HEK293 (cell line): ENCODE measurements around the gene GPX4.

ENCODE experiments used
- CTCF ChIA-PET: fragments of 350-600 bp; formaldehyde crosslinking; extraction: SDS; loops from one replicate; lab custom pipeline; 2021; ENCODE audit warnings: antibody characterized with exemption; lab: Yijun Ruan, JAX
- POLR2A ChIA-PET: fragments of 300-600 bp; formaldehyde crosslinking; extraction: SDS; loops from one replicate; lab custom pipeline; 2020; ENCODE audit warnings: antibody characterized with exemption, inconsistent platforms; lab: Yijun Ruan, JAX
- H3K27ac ChIP-seq: fragments of 200-500 bp; sonication (Bioruptor generic); 2 replicates; pipeline ENCODE4 v1.5.1; 2014; ENCODE audit warnings: low read depth, low read length, control low read depth, inconsistent platforms; ENCODE audit errors: extremely low read depth
- H3K36me3 ChIP-seq, 2 experiments: fragments of 200-500 bp in 1 of 2; sonication (Bioruptor generic) in 1 of 2; 1 replicate in 1 of 2; 2 replicates in 1 of 2; pipeline ENCODE4 v1.5.1; 2014 to 2017; ENCODE audit warnings: inconsistent platforms in 2 of 2, low read length in 2 of 2; ENCODE audit not compliant: control insufficient read depth in 2 of 2, insufficient read depth in 1 of 2
- H3K4me1 ChIP-seq: fragments of 200-500 bp; sonication (Bioruptor generic); 2 replicates; pipeline ENCODE4 v1.5.1; 2014; ENCODE audit warnings: mild to moderate bottlenecking, low read length, inconsistent platforms; ENCODE audit not compliant: control insufficient read depth, insufficient read depth
- H3K4me3 ChIP-seq: 2 replicates; pipeline ENCODE4 v1.5.1; 2011; ENCODE audit warnings: low read depth, mild to moderate bottlenecking, control low read depth, low read length, moderate library complexity
- H3K9me3 ChIP-seq: fragments of 200-500 bp; sonication (Bioruptor generic); 2 replicates; pipeline ENCODE4 v1.5.1; 2014; ENCODE audit warnings: low read depth, low read length, inconsistent platforms; ENCODE audit not compliant: control insufficient read depth, insufficient read depth
- BCL6B ChIP-seq: fragments of 450-650 bp; formaldehyde crosslinking; IDR thresholded peaks from 2 replicates; pipeline ENCODE4 v1.5.1; 2017; ENCODE audit warnings: missing biosample characterization, missing genetic modification characterization
- KLF8 ChIP-seq: fragments of 450-650 bp; formaldehyde crosslinking; IDR thresholded peaks from 2 replicates; pipeline ENCODE4 v1.5.1; 2016; ENCODE audit warnings: missing biosample characterization, missing genetic modification characterization
- PRDM10 ChIP-seq: fragments of 450-650 bp; formaldehyde crosslinking; IDR thresholded peaks from 2 replicates; pipeline ENCODE4 v1.5.1; 2016; ENCODE audit warnings: missing biosample characterization, missing genetic modification characterization
- SETDB1 ChIP-seq: IDR thresholded peaks from one replicate; pipeline ENCODE4 v1.6.1; 2017; ENCODE audit warnings: mild to moderate bottlenecking, low read length, moderate library complexity, mixed read lengths; ENCODE audit not compliant: insufficient read length
- ZBTB48 ChIP-seq: fragments of 450-650 bp; formaldehyde crosslinking; IDR thresholded peaks from 2 replicates; pipeline ENCODE4 v1.5.1; 2016; ENCODE audit warnings: missing biosample characterization, missing genetic modification characterization
- ZBTB6 ChIP-seq: fragments of 450-650 bp; formaldehyde crosslinking; IDR thresholded peaks from 2 replicates; pipeline ENCODE4 v1.5.1; 2017; ENCODE audit warnings: missing biosample characterization, missing genetic modification characterization
- ZFP37 ChIP-seq: fragments of 450-650 bp; formaldehyde crosslinking; IDR thresholded peaks from 2 replicates; pipeline ENCODE4 v1.5.1; 2016; ENCODE audit warnings: missing biosample characterization, missing genetic modification characterization
- ZFP69B ChIP-seq: fragments of 450-650 bp; formaldehyde crosslinking; IDR thresholded peaks from 2 replicates; pipeline ENCODE4 v1.5.1; 2016; ENCODE audit warnings: missing biosample characterization, missing genetic modification characterization
- ZNF148 ChIP-seq: fragments of 450-650 bp; formaldehyde crosslinking; IDR thresholded peaks from 2 replicates; pipeline ENCODE4 v1.5.0; 2017; ENCODE audit warnings: missing biosample characterization, missing genetic modification characterization, borderline replicate concordance
- ZNF654 ChIP-seq: fragments of 450-650 bp; formaldehyde crosslinking; IDR thresholded peaks from 2 replicates; pipeline ENCODE4 v1.5.1; 2016; ENCODE audit warnings: low read depth, missing biosample characterization, missing genetic modification characterization
- ZNF692 ChIP-seq: fragments of 450-650 bp; formaldehyde crosslinking; IDR thresholded peaks from 2 replicates; pipeline ENCODE4 v1.5.1; 2016; ENCODE audit warnings: missing biosample characterization, missing genetic modification characterization

Gene GPX4

GRCh38 chr19:1106841-1107660 is 3.3 kb downstream of the GPX4 start (continued):
- TF ChIP-seq PRDM10 (tag by site-specific recombination) (peak; percentile 62; the same call in 1 of the 2 replicates), ZBTB48 (tag by site-specific recombination) (no peak), ZFP37 (tag by site-specific recombination) (no peak)

- H3K9me3 ChIP-seq = no peaks in the 10 kb centered on the region
- ChIA-PET POLR2A (no interaction called here), CTCF (interaction anchor here (0.6 kb wide), 1 partner anchor 82 kb away, joined by 4 read pairs; no protein-coding TSS in a partner anchor)
- TF ChIP-seq BCL6B (tag by site-specific recombination) (no peak), SETDB1 (no peak), ZBTB6 (tag by site-specific recombination) (no peak), ZNF654 (tag by site-specific recombination) (no peak), ZFP69B (peak; percentile 57; the same call in 1 of the 2 replicates), ZBTB48 (tag by site-specific recombination) (0 out of 2 replicates have a peak, but pooled peaks have one; percentile 26), ZNF148 (tag by site-specific recombination) (no peak), KLF8 (peak; percentile 59; the same call in 1 of the 2 replicates), ZNF692 (tag by site-specific recombination) (peak; percentile 36; the same call in 1 of the 2 replicates)
- peaks cover 0 to 53% of the 10 kb centered on the region in 2 experiments; a peak in 1 of 3 replicates for H3K36me3 ChIP-seq
- no peak overlapping the region for H3K4me3 ChIP-seq
- H3K4me1 ChIP-seq = no peaks in the 10 kb centered on the region; the same call in 1 of the 2 replicates
- H3K27ac ChIP-seq = 0 out of 2 replicates have a peak overlapping the region, but pooled peaks have one; percentile 24
Observed at GRCh38 chr19:1107661-1108261, 4.0 kb downstream of the GPX4 start.
